Ovary (tissue), 9 donors: ENCODE data around the gene SPAG16. TPM values are rescaled to one million over a fixed set of nuclear protein-coding genes. Genes with fewer than 3 reads are reported as not detected.

Experiments used
- DNase-seq, 5 donors: peaks; one replicate each; pipeline ENCODE4 v3.0.0-alpha.2; 2019 to 2020
- H3K27ac ChIP-seq, 2 donors: fragments of 200-600 bp; one replicate each; pipeline versions ENCODE4 v1.5.1 to v1.8.0; 2019 to 2022
- H3K27me3 ChIP-seq: fragments of 200-600 bp; one replicate; pipeline ENCODE4 v1.8.0; 2022
- H3K36me3 ChIP-seq: fragments of 200-600 bp; sonication (generic); one replicate; pipeline ENCODE4 v1.5.1; 2019
- H3K4me1 ChIP-seq: one replicate; pipeline ENCODE4 v1.8.1; 2013; ENCODE audit warnings: mild to moderate bottlenecking, moderate library complexity; ENCODE audit not compliant: insufficient read depth
- H3K4me3 ChIP-seq: fragments of 200-600 bp; sonication (generic); one replicate; pipeline ENCODE4 v1.5.1; 2017
- H3K9me3 ChIP-seq, 2 donors: fragments of 200-600 bp in 1 of 2; sonication (generic) in 1 of 2; one replicate each; pipeline versions ENCODE4 v1.5.1 to v1.8.1; 2013 to 2019; ENCODE audit warnings: mild to moderate bottlenecking in 1 of 2, moderate library complexity in 1 of 2
- CTCF ChIP-seq, 3 donors: fragments of 450-650 bp in 2 of 3; fragments of 200-600 bp in 1 of 3; IDR thresholded peaks; one replicate each; pipeline versions ENCODE4 v1.5.1 to v1.8.0; 2016 to 2022; ENCODE audit warnings: antibody characterized with exemption in 3 of 3, mild to moderate bottlenecking in 1 of 3
- EP300 ChIP-seq: sonication (generic); formaldehyde crosslinking; IDR thresholded peaks from one replicate; pipeline ENCODE4 v1.6.1; 2017; ENCODE audit warnings: antibody characterized with exemption
- POLR2A ChIP-seq: fragments of 450-650 bp; IDR thresholded peaks from one replicate; pipeline ENCODE4 v1.6.1; 2017; ENCODE audit warnings: antibody characterized with exemption, mild to moderate bottlenecking, moderate library complexity
- WGBS, 3 donors: extraction: QIAGEN DNeasy Blood & Tissue Kit in 1 of 3; methylation state at CpG; one replicate each; pipeline versions ENCODE4 v1.1.5 to v1.1.7; 2013 to 2017; 5-methylcytosine and 5-hydroxymethylcytosine counted together
- intact Hi-C, 4 donors: fragments of 100-400 bp; cut with DNase I; formaldehyde crosslinking; loops; one replicate each; pipeline versions ENCODE4 v1.11.0 to v1.15.1; 2022 to 2023
- polyA plus RNA-seq, 2 donors: library from polyadenylated mRNA; stranded (reverse); fragments of 200-250 nt in 1 of 2; fragments of 350-450 nt in 1 of 2; fragmentation: Illumina TruSeq in 1 of 2; extraction: RNeasy Lipid Tissue Mini Kit (QIAGEN cat#74804) in 1 of 2; gene quantifications; one replicate each; pipeline ENCODE4 v1.2.3, GENCODE V29; 2013 to 2014
- total RNA-seq, 7 donors: library from RNA; depleted of rRNA in 2 of 7; stranded (reverse); fragments of >200 nt in 2 of 7; fragmentation: NEBNext Ultra II Directional in 3 of 7; extraction: Animal tissue kit (Norgen Biotek cat#: 25700) in 3 of 7; gene quantifications; one replicate each; pipeline versions ENCODE4 v1.1.0 to v1.2.4, GENCODE V29; 2016 to 2023
- donor health status: DM: no; HTN: no; CAD: no; lungs with moderate emphysema.
- donor health status: DM: no; HTN: no; CAD: no.
- donor health status: Bipolar disorder and iron deficiency.
- donor health status: DM: yes; HTN: yes; CAD: no.
- donor health status: DM: no; HTN: no; CAD: no.
- donor health status: DM: yes; HTN: yes; CAD: no.

The SPAG16 gene
- total and polyA plus RNA-seq, 9 donors = 25.2 to 58.7 (median 28.9) TPM

- Histone ChIP-seq H3K36me3 (no peaks in the 10 kb centered on the region), H3K27me3 (no peaks in the 10 kb centered on the region), H3K4me3 (no peak overlapping the region), H3K4me1 (no peaks in the 10 kb centered on the region), H3K27ac (no peak overlapping the region), H3K9me3 (no peaks in the 10 kb centered on the region)
- WGBS, 3 donors = 66 to 84% (median 75%) methylated on average over 2 of the region's 2 CpGs
- intact Hi-C loops = no loop called here
- TF ChIP-seq CTCF (IDR thresholded peaks at IDR 0.05) (no peak), EP300 (no peak), POLR2A (no peak)
- DNase-seq = no peak
Observed at GRCh38 chr2:214196260-214196659, 912.0 kb downstream of the SPAG16 start.

DNA sequence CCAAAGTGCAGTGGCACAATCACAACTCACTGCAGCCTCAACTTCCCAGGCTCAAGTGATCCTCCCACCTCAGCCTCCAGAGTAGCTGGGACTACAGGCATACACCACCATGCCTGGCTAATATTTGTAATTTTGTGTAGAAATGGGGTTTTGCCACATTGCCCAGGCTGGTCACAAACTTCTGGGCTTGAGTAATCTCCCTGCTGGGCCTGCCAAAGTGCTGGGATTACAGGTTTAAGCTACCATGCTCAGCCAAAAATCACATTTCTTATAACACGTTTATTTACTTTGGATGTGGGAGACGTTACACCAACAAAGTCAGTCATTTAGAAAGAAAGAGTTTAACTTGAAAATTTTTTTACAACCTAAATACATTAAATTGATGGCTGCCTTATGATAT is 917.6 kb downstream of the SPAG16 start:
- TF ChIP-seq EP300 (no peak), CTCF (IDR thresholded peaks at IDR 0.05) (no peak), POLR2A (no peak)
- H3K27ac ChIP-seq = no peak overlapping the region
- no peaks in the 10 kb centered on the region for H3K36me3 ChIP-seq
- no peaks in the 10 kb centered on the region for H3K9me3 ChIP-seq
- intact Hi-C loops = no loop called here
- WGBS, 3 donors = 66 to 77% (median 75%) methylated on average over 2 of the region's 2 CpGs
- H3K4me3 ChIP-seq = no peak overlapping the region
- H3K4me1 ChIP-seq = no peaks in the 10 kb centered on the region
- no peaks in the 10 kb centered on the region for H3K27me3 ChIP-seq
- DNase-seq = no peak

- TF ChIP-seq CTCF (IDR thresholded peaks at IDR 0.05) (no peak), POLR2A (no peak), EP300 (no peak)
- no peaks in the 10 kb centered on the region for H3K4me1 ChIP-seq
- no peak overlapping the region for H3K4me3 ChIP-seq
- intact Hi-C loops = no loop called here
- H3K27ac ChIP-seq = no peak overlapping the region
- no peaks in the 10 kb centered on the region for H3K36me3 ChIP-seq
- WGBS, 3 donors = 22 to 30% (median 25%) methylated on average over 3 of the region's 3 CpGs
- DNase-seq = no peak
- H3K9me3 ChIP-seq = no peaks in the 10 kb centered on the region
- H3K27me3 ChIP-seq = no peaks in the 10 kb centered on the region
Observed at GRCh38 chr2:214203214-214203613, 919.0 kb downstream of the SPAG16 start.

DNA sequence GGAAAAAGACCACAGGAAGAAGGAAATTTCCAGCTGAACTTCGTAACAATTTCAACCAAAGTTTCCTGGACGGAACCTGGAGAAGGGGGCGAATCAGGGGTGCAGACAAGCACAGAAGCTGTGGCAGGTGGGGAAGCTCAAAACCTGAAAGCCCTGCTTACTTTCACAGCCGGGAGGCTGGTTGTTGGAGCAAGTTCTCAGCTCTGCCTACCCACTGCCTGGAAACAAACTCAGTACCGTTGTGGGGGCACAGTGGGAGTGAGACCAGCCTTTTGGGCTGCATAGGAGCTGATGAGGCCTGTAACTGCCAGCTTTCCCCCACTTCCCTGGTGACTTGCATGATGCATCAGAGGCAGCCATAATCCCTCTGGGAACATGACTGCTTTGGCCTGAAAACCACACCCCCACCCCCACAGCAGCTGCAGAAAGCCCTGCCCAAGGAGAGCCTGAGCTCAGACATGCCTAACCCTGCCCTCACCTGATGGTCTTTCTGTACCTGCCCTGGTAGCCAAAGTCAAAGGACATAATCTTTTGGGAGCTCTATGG is 919.6 kb downstream of the SPAG16 start:
- H3K9me3 ChIP-seq = no peaks in the 10 kb centered on the region
- H3K4me3 ChIP-seq = no peak overlapping the region
- H3K36me3 ChIP-seq = no peaks in the 10 kb centered on the region
- H3K27ac ChIP-seq = no peak overlapping the region
- DNase-seq = no peak
- intact Hi-C loops = no loop called here
- no peaks in the 10 kb centered on the region for H3K4me1 ChIP-seq
- 56 to 78% (median 66%) methylated on average over 5 of the region's 5 CpGs for WGBS, 3 donors
- no peak for TF ChIP-seq EP300
- TF ChIP-seq POLR2A = no peak
- TF ChIP-seq CTCF (IDR thresholded peaks at IDR 0.05) = no peak
- no peaks in the 10 kb centered on the region for H3K27me3 ChIP-seq
